HCT116 (cell line): ENCODE measurements around the gene FPR1. TPM values are rescaled to one million over a fixed set of nuclear protein-coding genes. Genes with fewer than 3 reads are reported as not detected.
A peak's percentile ranks its signal among the peaks of the same experiment; 100 is the strongest.

Experiments used
- ATAC-seq: fragments of 200-7000 bp; cut with Tn5 transposase; 2 replicates; pipeline ENCODE4 v1.9.1; 2020; ENCODE audit warnings: mild to moderate bottlenecking, moderate library complexity
- BruUV-seq: library from RNA; stranded (reverse); fragments of 400-500 nt; replicated peaks from 2 replicates; lab custom pipeline; 2021; lab: Mats Ljungman, UMichigan
- CTCF ChIA-PET: fragments of 300-600 bp; sonication (Branson Sonifier 250); formaldehyde crosslinking; loops from one replicate; lab custom pipeline; 2021; ENCODE audit warnings: antibody characterized with exemption; lab: Charles Lee
- POLR2A ChIA-PET: fragments of 300-600, 350-600 bp; sonication (Branson Sonifier 250); formaldehyde crosslinking; loops from one replicate; lab custom pipeline; 2021; ENCODE audit warnings: antibody characterized with exemption; lab: Charles Lee
- RAD21 ChIA-PET, 2 experiments: fragments of 300-600 bp; sonication (Branson Sonifier 250); formaldehyde crosslinking; loops; one replicate each; lab custom pipeline; 2023; ENCODE audit warnings: low total read pairs in 2 of 2; ENCODE audit not compliant: uncharacterized antibody in 2 of 2, unreplicated experiment in 2 of 2, low non-redundant PET in 1 of 2; lab: Charles Lee
- DNase-seq: peaks from one replicate; pipeline ENCODE4 v3.0.0-alpha.2; 2010; ENCODE audit warnings: low read depth, low spot score
- H2AFZ ChIP-seq: fragments of 200-600 bp; shearing (Covaris generic), sonication (generic); 2 replicates; pipeline ENCODE4 v1.6.1; 2017; ENCODE audit warnings: low read depth, mixed run types, mixed read lengths, antibody characterized with exemption, low read length; ENCODE audit not compliant: poor library complexity, severe bottlenecking
- H3K27ac ChIP-seq: 2 replicates; pipeline ENCODE4 v1.5.1; 2012; ENCODE audit warnings: low read depth, low read length
- H3K27me3 ChIP-seq: fragments of 200-600 bp; sonication (generic); 2 replicates; pipeline ENCODE4 v1.6.1; 2016; ENCODE audit warnings: mixed run types, low read length, mixed read lengths; ENCODE audit not compliant: insufficient read depth
- H3K36me3 ChIP-seq, 2 experiments: fragments of 200-500 bp in 1 of 2; fragments of 200-600 bp in 1 of 2; sonication (Bioruptor generic) in 1 of 2; sonication (generic) in 1 of 2; 2 replicates each; pipeline versions ENCODE4 v1.5.1 to v1.6.1; 2014 to 2016; ENCODE audit warnings: low read length in 2 of 2, inconsistent platforms in 1 of 2, mixed read lengths in 1 of 2, mixed run types in 1 of 2; ENCODE audit not compliant: insufficient read depth in 2 of 2, control insufficient read depth in 1 of 2
- H3K4me1 ChIP-seq, 2 experiments: fragments of 200-600 bp in 1 of 2; sonication (generic) in 1 of 2; 2 replicates each; pipeline versions ENCODE4 v1.5.1 to v1.6.1; 2012 to 2017; ENCODE audit warnings: low read length in 2 of 2, inconsistent platforms in 1 of 2, mild to moderate bottlenecking in 1 of 2, mixed read lengths in 1 of 2, mixed run types in 1 of 2, moderate library complexity in 1 of 2; ENCODE audit not compliant: insufficient read depth in 2 of 2, control insufficient read depth in 1 of 2
- H3K4me2 ChIP-seq: fragments of 200-600 bp; sonication (generic); 2 replicates; pipeline ENCODE4 v1.6.1; 2017; ENCODE audit warnings: mixed run types, low read length, mixed read lengths
- H3K4me3 ChIP-seq, 2 experiments: fragments of 200-600 bp in 1 of 2; sonication (generic) in 1 of 2; replicated peaks in 1 of 2; 2 replicates each; pipeline ENCODE4 v1.5.1; 2011 to 2016; ENCODE audit warnings: low read length in 2 of 2, control low read depth in 1 of 2, low read depth in 1 of 2, mild to moderate bottlenecking in 1 of 2, mixed read lengths in 1 of 2, mixed run types in 1 of 2
- H3K79me2 ChIP-seq: fragments of 200-600 bp; sonication (generic); 2 replicates; pipeline ENCODE4 v1.6.1; 2017; ENCODE audit warnings: mild to moderate bottlenecking, mixed run types, low read length, moderate library complexity, mixed read lengths; ENCODE audit not compliant: insufficient read depth
- H3K9ac ChIP-seq: fragments of 200-600 bp; sonication (generic); 2 replicates; pipeline ENCODE4 v1.6.1; 2016; ENCODE audit warnings: low read length, mixed read lengths
- H3K9me2 ChIP-seq: fragments of 200-600 bp; sonication (generic), shearing (Covaris generic); 2 replicates; pipeline ENCODE4 v1.6.1; 2017; ENCODE audit warnings: mixed run types, mild to moderate bottlenecking, moderate library complexity; ENCODE audit not compliant: insufficient read depth
- H3K9me3 ChIP-seq, 2 experiments: fragments of 200-500 bp in 1 of 2; fragments of 200-600 bp in 1 of 2; sonication (Bioruptor generic) in 1 of 2; sonication (generic) in 1 of 2; 2 replicates each; pipeline ENCODE4 v1.6.1; 2014 to 2017; ENCODE audit warnings: low read length in 2 of 2, mixed read lengths in 2 of 2, inconsistent platforms in 1 of 2, low read depth in 1 of 2, mild to moderate bottlenecking in 1 of 2, mixed run types in 1 of 2, moderate library complexity in 1 of 2; ENCODE audit not compliant: control insufficient read depth in 1 of 2, insufficient read depth in 1 of 2
- H4K20me1 ChIP-seq: fragments of 200-600 bp; sonication (generic), shearing (Covaris generic); 2 replicates; pipeline ENCODE4 v1.6.1; 2017; ENCODE audit warnings: mixed run types, mild to moderate bottlenecking, moderate library complexity; ENCODE audit not compliant: insufficient read depth
- CEBPB ChIP-seq: IDR thresholded peaks from 2 replicates; pipeline ENCODE4 v1.6.1; 2012; ENCODE audit warnings: low read depth
- CTCF ChIP-seq, 3 experiments: fragments of 200-600 bp in 1 of 3; sonication (generic) in 1 of 3; IDR thresholded peaks in 2 of 3; conservative IDR thresholded peaks in 1 of 3; 2 replicates each; pipeline ENCODE4 v1.5.1; 2012 to 2017; ENCODE audit warnings: low read depth in 2 of 3, low read length in 2 of 3, antibody characterized with exemption in 1 of 3, borderline replicate concordance in 1 of 3, control low read depth in 1 of 3, mild to moderate bottlenecking in 1 of 3, mixed read lengths in 1 of 3, mixed run types in 1 of 3, moderate library complexity in 1 of 3; ENCODE audit not compliant: insufficient read depth in 1 of 3
- ELF1 ChIP-seq: IDR thresholded peaks from 2 replicates; pipeline ENCODE4 v1.6.1; 2012; ENCODE audit warnings: low read depth, borderline replicate concordance
- FOSL1 ChIP-seq: IDR thresholded peaks from 2 replicates; pipeline ENCODE4 v1.6.1; 2012; ENCODE audit warnings: low read depth
- POLR2A ChIP-seq: IDR thresholded peaks from 2 replicates; pipeline ENCODE4 v1.7.0; 2011; ENCODE audit warnings: borderline replicate concordance; ENCODE audit not compliant: insufficient read depth, insufficient read length; ENCODE audit errors: extremely low read depth
- SP1 ChIP-seq: IDR thresholded peaks from 2 replicates; pipeline ENCODE4 v1.6.1; 2012; ENCODE audit warnings: low read depth
- SRF ChIP-seq: IDR thresholded peaks from 2 replicates; pipeline ENCODE4 v1.6.1; 2012; ENCODE audit warnings: low read depth
- intact Hi-C: fragments of 100-400 bp; cut with micrococcal nuclease; formaldehyde crosslinking; loops from 2 replicates; pipeline ENCODE4 v1.10.0; 2022
- total RNA-seq: library from RNA; stranded (reverse); gene quantifications from one replicate; pipeline ENCODE4 v1.2.1, GENCODE V29; 2021; ENCODE audit not compliant: unreplicated experiment

FPR1 gene
- total RNA-seq, 1 experiment from 2014 or later: not detected

GRCh38 chr19:51702825-51703574 is 48.7 kb downstream of the FPR1 start:
- Histone ChIP-seq H3K9me2 (no peaks in the 10 kb centered on the region), H3K79me2 (peaks cover 10% of the 10 kb centered on the region; the same call in 1 of the 2 replicates), H2AFZ (no peak overlapping the region), H3K4me3 (no peak overlapping the region), H3K36me3 (peaks cover 2 to 13% of the 10 kb centered on the region in 2 experiments; a peak in 2 of 4 replicates), H4K20me1 (no peaks in the 10 kb centered on the region), H3K9ac (no peak overlapping the region), H3K27me3 (no peaks in the 10 kb centered on the region), H3K4me2 (peak overlapping the region; percentile 90; the same call in 1 of the 2 replicates), H3K27ac (peak overlapping the region; percentile 92), H3K4me1 (peaks cover 25 to 42% of the 10 kb centered on the region in 2 experiments; a peak in 3 of 4 replicates), H3K9me3 (no peaks in the 10 kb centered on the region)
- POLR2A ChIA-PET: interaction anchor here (1.0 kb wide), 1 partner anchor 308 kb away, joined by 4 read pairs; no protein-coding TSS in a partner anchor
- no TSS peak for BruUV-seq
- CTCF ChIA-PET: interaction anchor here (2.2 kb wide), 1 partner anchor 75 kb away, joined by 13 read pairs; no protein-coding TSS in a partner anchor
- intact Hi-C loops: no loop called here
- RAD21 ChIA-PET: interaction anchor here in 1 of 2 experiments (0.7 to 1.1 kb wide), 2 partner anchors 42 to 75 kb away, joined by 3 to 5 read pairs; no protein-coding TSS in a partner anchor
- ATAC-seq (no peak), DNase-seq (no peak)
- no peak for TF ChIP-seq CEBPB
- TF ChIP-seq ELF1: no peak
- no peak for TF ChIP-seq SP1
- no peak for TF ChIP-seq FOSL1
- no peak for TF ChIP-seq SRF
- no peak for TF ChIP-seq CTCF (IDR thresholded peaks at IDR 0.05 in 2 of 3, conservative IDR thresholded peaks at IDR 0.05 in 1 of 3; ENCODE audit: borderline replicate concordance in 1 of 3, insufficient read depth in 1 of 3, low read depth in 2 of 3, low read length in 2 of 3)
- TF ChIP-seq POLR2A: no peak
